Activated CD4-positive, alpha-beta T cell treated with anti-CD3 and anti-CD28 coated beads for 36 hours (primary cell): ENCODE data around the gene RAET1E. TPM values are rescaled to one million over a fixed set of nuclear protein-coding genes. Genes with fewer than 3 reads are reported as not detected.
A peak's percentile ranks its signal among the peaks of the same experiment; 100 is the strongest.
"Not testable (repeated sequence)": the region's sequence is repeated elsewhere in the genome, so short reads cannot be mapped to it uniquely, and the experiment has no call there.

ENCODE experiments used
- ATAC-seq: fragments of 200-7000 bp; cut with Tn5 transposase; one replicate; pipeline ENCODE4 v1.10.0; 2021; ENCODE audit warnings: mild to moderate bottlenecking, moderate library complexity
- CTCF ChIA-PET: fragments of 350-600 bp; sonication (Branson Sonifier 250); formaldehyde crosslinking; loops from one replicate; lab custom pipeline; 2021; ENCODE audit warnings: antibody characterized with exemption; lab: Charles Lee
- POLR2A ChIA-PET: fragments of 350-600 bp; sonication (Branson Sonifier 250); formaldehyde crosslinking; loops from one replicate; lab custom pipeline; 2021; ENCODE audit warnings: antibody characterized with exemption, inconsistent platforms; lab: Charles Lee
- DNase-seq: peaks from one replicate; pipeline ENCODE4 v3.0.0-alpha.2; 2020
- H3K27ac Mint-ChIP-seq: one replicate; pipeline ENCODE4 v1.8.0; 2021; ENCODE audit warnings: mixed read lengths
- H3K27me3 Mint-ChIP-seq: one replicate; pipeline ENCODE4 v1.8.0; 2021; ENCODE audit warnings: mixed read lengths
- H3K36me3 Mint-ChIP-seq: one replicate; pipeline ENCODE4 v1.8.0; 2021; ENCODE audit warnings: low read depth, mixed read lengths
- H3K4me1 Mint-ChIP-seq: one replicate; pipeline ENCODE4 v1.8.0; 2021; ENCODE audit warnings: mixed read lengths
- H3K4me3 Mint-ChIP-seq: one replicate; pipeline ENCODE4 v1.8.0; 2021; ENCODE audit warnings: mild to moderate bottlenecking, moderate library complexity, mixed read lengths
- H3K9me3 Mint-ChIP-seq: one replicate; pipeline ENCODE4 v1.8.0; 2021; ENCODE audit warnings: low read depth, mixed read lengths
- intact Hi-C, 2 experiments: fragments of 100-400 bp; cut with DNase I in 1 of 2; cut with micrococcal nuclease in 1 of 2; formaldehyde crosslinking; loops; one replicate each; pipeline versions ENCODE4 v1.14.2 to v1.15.1; 2022 to 2024; cut with DNase I, micrococcal nuclease
- total RNA-seq, 2 experiments: library from RNA; stranded (reverse); gene quantifications; one replicate each; pipeline ENCODE4 v1.2.3, GENCODE V29; 2021

Gene RAET1E
- total RNA-seq, 2 experiments from 2014 or later = not detected

GRCh38 chr6:149859938-149860337 lies 38.0 kb downstream of the RAET1E start:
- H3K9me3 Mint-ChIP-seq = no peaks in the 10 kb centered on the region
- H3K36me3 Mint-ChIP-seq = no peaks in the 10 kb centered on the region
- H3K27ac Mint-ChIP-seq = no peak overlapping the region
- no peak overlapping the region for H3K4me3 Mint-ChIP-seq
- DNase-seq = no peak
- intact Hi-C loops = loop anchor here in 1 of 2 experiments (10.0 kb wide), 1 partner anchor 135 kb away; no protein-coding TSS in a partner anchor
- peaks cover 10% of the 10 kb centered on the region for H3K4me1 Mint-ChIP-seq
- peaks cover 9% of the 10 kb centered on the region for H3K27me3 Mint-ChIP-seq
- no peak for ATAC-seq
- POLR2A ChIA-PET = no interaction called here
- CTCF ChIA-PET = no interaction called here

- Mint-ChIP-seq H3K4me1 (peaks cover 7% of the 10 kb centered on the region), H3K4me3 (no peak overlapping the region), H3K27ac (no peak overlapping the region), H3K27me3 (peaks cover 11% of the 10 kb centered on the region), H3K9me3 (no peaks in the 10 kb centered on the region), H3K36me3 (no peaks in the 10 kb centered on the region)
- CTCF ChIA-PET = interaction anchor here (0.9 kb wide), 1 partner anchor 19 kb away, joined by 5 read pairs; no protein-coding TSS in a partner anchor
- no peak for ATAC-seq
- POLR2A ChIA-PET = no interaction called here
- intact Hi-C loops = no loop called here
- no peak for DNase-seq
Observed at GRCh38 chr6:149859368-149859767, 38.5 kb downstream of the RAET1E start.

- no peak overlapping the region for H3K4me3 Mint-ChIP-seq
Observed at GRCh38 chr6:149857541-149857940, 40.4 kb downstream of the RAET1E start.

GRCh38 chr6:149856256-149856994 lies 41.5 kb downstream of the RAET1E start:
- ChIA-PET POLR2A (interaction anchor here (0.6 kb wide), 1 partner anchor 878 kb away, joined by 3 read pairs; no protein-coding TSS in a partner anchor), CTCF (interaction anchor here (0.6 to 1.3 kb wide), 4 partner anchors 9 to 561 kb away, joined by 3 to 4 read pairs (median 3); no protein-coding TSS in a partner anchor)
- no peak for DNase-seq
- H3K9me3 Mint-ChIP-seq = no peaks in the 10 kb centered on the region
- H3K36me3 Mint-ChIP-seq = no peaks in the 10 kb centered on the region
- H3K4me1 Mint-ChIP-seq = peaks cover 13% of the 10 kb centered on the region
- intact Hi-C loops = no loop called here
- no peak for ATAC-seq
- H3K4me3 Mint-ChIP-seq = no peak overlapping the region
- no peak overlapping the region for H3K27ac Mint-ChIP-seq
- H3K27me3 Mint-ChIP-seq = peaks cover 8% of the 10 kb centered on the region

More at GRCh38 chr6:149857541-149857940, 40.4 kb downstream of the RAET1E start:
- H3K9me3 Mint-ChIP-seq = no peaks in the 10 kb centered on the region
- ChIA-PET CTCF (interaction anchor here (0.5 to 1.1 kb wide), 2 partner anchors 9 to 159 kb away, joined by 3 to 4 read pairs; no protein-coding TSS in a partner anchor), POLR2A (no interaction called here)
- peaks cover 11% of the 10 kb centered on the region for H3K27me3 Mint-ChIP-seq
- no peaks in the 10 kb centered on the region for H3K36me3 Mint-ChIP-seq
- DNase-seq (no peak), ATAC-seq (no peak)
- intact Hi-C loops = no loop called here
- H3K4me1 Mint-ChIP-seq = peaks cover 7% of the 10 kb centered on the region
- H3K27ac Mint-ChIP-seq = no peak overlapping the region

GRCh38 chr6:149855741-149856140 lies 42.2 kb downstream of the RAET1E start:
- H3K36me3 Mint-ChIP-seq = peaks cover 4% of the 10 kb centered on the region
- peaks cover 17% of the 10 kb centered on the region for H3K4me1 Mint-ChIP-seq
- peaks cover 5% of the 10 kb centered on the region for H3K27me3 Mint-ChIP-seq
- ChIA-PET POLR2A (no interaction called here), CTCF (interaction anchor here (1.2 to 1.3 kb wide), 2 partner anchors 8 to 21 kb away, joined by 3 read pairs; no protein-coding TSS in a partner anchor)
- no peak overlapping the region for H3K4me3 Mint-ChIP-seq
- DNase-seq (no peak), ATAC-seq (no peak)
- H3K9me3 Mint-ChIP-seq = no peaks in the 10 kb centered on the region
- no peak overlapping the region for H3K27ac Mint-ChIP-seq
- intact Hi-C loops = no loop called here

GRCh38 chr6:149855040-149855654 lies 42.8 kb downstream of the RAET1E start:
- H3K9me3 Mint-ChIP-seq = no peaks in the 10 kb centered on the region
- no peak overlapping the region for H3K27ac Mint-ChIP-seq
- H3K4me3 Mint-ChIP-seq = no peak overlapping the region
- no peak for DNase-seq
- no peak for ATAC-seq
- ChIA-PET POLR2A (no interaction called here), CTCF (interaction anchor here (1.2 to 1.5 kb wide), 4 partner anchors 9 to 24 kb away, joined by 3 to 5 read pairs (median 4); partner anchors contain the start of gene LRP11)
- peaks cover 17% of the 10 kb centered on the region for H3K4me1 Mint-ChIP-seq
- H3K36me3 Mint-ChIP-seq = peaks cover 4% of the 10 kb centered on the region
- peaks cover 5% of the 10 kb centered on the region for H3K27me3 Mint-ChIP-seq
- intact Hi-C loops = no loop called here

- Mint-ChIP-seq H3K27ac (no peak overlapping the region), H3K9me3 (no peaks in the 10 kb centered on the region), H3K4me3 (no peak overlapping the region), H3K4me1 (peaks cover 17% of the 10 kb centered on the region), H3K27me3 (peaks cover 5% of the 10 kb centered on the region), H3K36me3 (peaks cover 4% of the 10 kb centered on the region)
- CTCF ChIA-PET = interaction anchor here (0.6 to 1.5 kb wide), 4 partner anchors 9 to 75 kb away, joined by 3 to 5 read pairs (median 4); partner anchors contain the start of gene LRP11
- DNase-seq = no peak
- intact Hi-C loops = no loop called here
- no peak for ATAC-seq
- POLR2A ChIA-PET = no interaction called here
Observed at GRCh38 chr6:149854532-149854931, 43.4 kb downstream of the RAET1E start.

- H3K4me3 Mint-ChIP-seq, H3K9me3 Mint-ChIP-seq, POLR2A ChIA-PET, H3K27ac Mint-ChIP-seq, intact Hi-C loops, DNase-seq, ATAC-seq, H3K27me3 Mint-ChIP-seq, H3K36me3 Mint-ChIP-seq: not testable (repeated sequence)
- CTCF ChIA-PET = interaction anchor here (0.6 to 1.5 kb wide), 4 partner anchors 10 to 76 kb away, joined by 3 to 5 read pairs (median 4); partner anchors contain the start of gene LRP11
- peaks cover 17% of the 10 kb centered on the region for H3K4me1 Mint-ChIP-seq
Observed at GRCh38 chr6:149854017-149854416, 43.9 kb downstream of the RAET1E start.

- H3K4me1 Mint-ChIP-seq = peaks cover 17% of the 10 kb centered on the region
- no peak for ATAC-seq
- no peak overlapping the region for H3K4me3 Mint-ChIP-seq
- H3K27ac Mint-ChIP-seq = no peak overlapping the region
- CTCF ChIA-PET = interaction anchor here (1.0 kb wide), 1 partner anchor 12 kb away, joined by 3 read pairs; no protein-coding TSS in a partner anchor
- H3K9me3 Mint-ChIP-seq = no peaks in the 10 kb centered on the region
- intact Hi-C loops = no loop called here
- peaks cover 5% of the 10 kb centered on the region for H3K27me3 Mint-ChIP-seq
- peak; percentile 17 for DNase-seq
- POLR2A ChIA-PET = interaction anchor here (0.6 kb wide), 1 partner anchor 208 kb away, joined by 3 read pairs; no protein-coding TSS in a partner anchor
- peaks cover 4% of the 10 kb centered on the region for H3K36me3 Mint-ChIP-seq
Observed at GRCh38 chr6:149852881-149853280, 45.0 kb downstream of the RAET1E start.

- H3K36me3 Mint-ChIP-seq = peaks cover 4% of the 10 kb centered on the region
- POLR2A ChIA-PET = interaction anchor here (0.6 kb wide), 1 partner anchor 209 kb away, joined by 3 read pairs; no protein-coding TSS in a partner anchor
- H3K27ac Mint-ChIP-seq = no peak overlapping the region
- H3K4me1 Mint-ChIP-seq = peaks cover 17% of the 10 kb centered on the region
- H3K4me3 Mint-ChIP-seq = no peak overlapping the region
- CTCF ChIA-PET = interaction anchor here (1.0 kb wide), 1 partner anchor 11 kb away, joined by 3 read pairs; no protein-coding TSS in a partner anchor
- peaks cover 5% of the 10 kb centered on the region for H3K27me3 Mint-ChIP-seq
- no peak for ATAC-seq
- no peaks in the 10 kb centered on the region for H3K9me3 Mint-ChIP-seq
- intact Hi-C loops = no loop called here
- no peak for DNase-seq
Observed at GRCh38 chr6:149852180-149852579, 45.7 kb downstream of the RAET1E start.

GRCh38 chr6:149851461-149852110 lies 46.3 kb downstream of the RAET1E start:
- ChIA-PET POLR2A (no interaction called here), CTCF (interaction anchor here (0.5 to 1.1 kb wide), 2 partner anchors 18 to 204 kb away, joined by 3 to 4 read pairs; no protein-coding TSS in a partner anchor)
- Mint-ChIP-seq H3K36me3 (peaks cover 4% of the 10 kb centered on the region), H3K9me3 (no peaks in the 10 kb centered on the region), H3K27ac (no peak overlapping the region), H3K4me1 (peaks cover 17% of the 10 kb centered on the region), H3K4me3 (no peak overlapping the region), H3K27me3 (peaks cover 5% of the 10 kb centered on the region)
- DNase-seq (no peak), ATAC-seq (no peak)
- intact Hi-C loops = no loop called here
